IPS DF 6.9 (cell line): Measurements from ENCODE around the gene IPMK.
A peak's percentile ranks its signal among the peaks of the same experiment; 100 is the strongest.
"Not testable (repeated sequence)": the region's sequence is repeated elsewhere in the genome, so short reads cannot be mapped to it uniquely, and the experiment has no call there.

Experiments
- DNase-seq: peaks from one replicate; pipeline ENCODE4 v3.0.0-alpha.2; 2013; ENCODE audit warnings: low read depth, low spot score
- H3K27ac ChIP-seq: one replicate; pipeline ENCODE4 v1.5.1; 2013; ENCODE audit warnings: low read length, control low read depth
- H3K27me3 ChIP-seq: 2 replicates; pipeline ENCODE4 v1.6.1; 2013; ENCODE audit warnings: mild to moderate bottlenecking, low read length; ENCODE audit not compliant: control insufficient read depth, insufficient read depth
- H3K36me3 ChIP-seq: 2 replicates; pipeline ENCODE4 v1.6.1; 2013; ENCODE audit warnings: low read length; ENCODE audit not compliant: control insufficient read depth, insufficient read depth
- H3K4me1 ChIP-seq: 2 replicates; pipeline ENCODE4 v1.6.1; 2013; ENCODE audit warnings: low read length; ENCODE audit not compliant: control insufficient read depth, insufficient read depth
- H3K4me3 ChIP-seq: 2 replicates; pipeline ENCODE4 v1.5.1; 2013; ENCODE audit warnings: mild to moderate bottlenecking, low read length
- H3K9me3 ChIP-seq: 2 replicates; pipeline ENCODE4 v1.6.1; 2013; ENCODE audit warnings: low read length, inconsistent platforms; ENCODE audit not compliant: control insufficient read depth, insufficient read depth
- WGBS: extraction: QIAGEN DNeasy Blood & Tissue Kit; methylation state at CpG from one replicate; pipeline ENCODE4 v1.1.7; 2013; ENCODE audit warnings: mixed read lengths, missing lambda C conversion rate; ENCODE audit not compliant: insufficient read length, insufficient coverage; 5-methylcytosine and 5-hydroxymethylcytosine counted together

The IPMK gene

DNA sequence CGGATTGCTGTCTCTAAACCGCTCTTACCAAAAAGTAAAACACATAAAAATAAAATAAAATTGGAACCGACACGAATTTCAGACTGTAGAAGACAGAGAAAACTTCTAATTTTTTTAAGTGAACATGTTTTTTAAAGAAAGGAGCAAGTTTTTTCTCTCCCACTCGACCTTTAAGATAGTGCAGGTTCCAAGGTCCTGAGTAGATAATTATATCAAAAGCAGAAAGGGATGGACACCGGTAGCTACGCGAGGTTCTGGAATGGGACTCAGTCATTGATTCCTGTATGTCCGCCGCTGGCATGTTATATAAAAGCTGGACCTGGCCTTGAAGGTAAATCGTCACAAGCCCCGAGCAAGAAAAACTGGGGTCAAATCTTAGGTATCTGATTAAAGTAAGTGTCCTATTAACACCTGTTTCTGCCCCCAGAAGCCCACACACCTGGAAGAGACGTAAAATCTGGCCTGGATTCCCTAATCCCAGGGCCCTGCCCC is 806 bp upstream of the IPMK start:
- Histone ChIP-seq H3K36me3 (no peaks in the 10 kb centered on the region), H3K4me1 (no peaks in the 10 kb centered on the region), H3K27me3 (no peaks in the 10 kb centered on the region), H3K4me3 (peak overlapping the region; percentile 92; the same call in 1 of the 2 replicates), H3K9me3 (no peaks in the 10 kb centered on the region), H3K27ac (no peak overlapping the region)
- no CpG with 5 or more reads among the region's 13 CpGs for whole genome bisulfite sequencing
- no peak for DNase-seq

DNA sequence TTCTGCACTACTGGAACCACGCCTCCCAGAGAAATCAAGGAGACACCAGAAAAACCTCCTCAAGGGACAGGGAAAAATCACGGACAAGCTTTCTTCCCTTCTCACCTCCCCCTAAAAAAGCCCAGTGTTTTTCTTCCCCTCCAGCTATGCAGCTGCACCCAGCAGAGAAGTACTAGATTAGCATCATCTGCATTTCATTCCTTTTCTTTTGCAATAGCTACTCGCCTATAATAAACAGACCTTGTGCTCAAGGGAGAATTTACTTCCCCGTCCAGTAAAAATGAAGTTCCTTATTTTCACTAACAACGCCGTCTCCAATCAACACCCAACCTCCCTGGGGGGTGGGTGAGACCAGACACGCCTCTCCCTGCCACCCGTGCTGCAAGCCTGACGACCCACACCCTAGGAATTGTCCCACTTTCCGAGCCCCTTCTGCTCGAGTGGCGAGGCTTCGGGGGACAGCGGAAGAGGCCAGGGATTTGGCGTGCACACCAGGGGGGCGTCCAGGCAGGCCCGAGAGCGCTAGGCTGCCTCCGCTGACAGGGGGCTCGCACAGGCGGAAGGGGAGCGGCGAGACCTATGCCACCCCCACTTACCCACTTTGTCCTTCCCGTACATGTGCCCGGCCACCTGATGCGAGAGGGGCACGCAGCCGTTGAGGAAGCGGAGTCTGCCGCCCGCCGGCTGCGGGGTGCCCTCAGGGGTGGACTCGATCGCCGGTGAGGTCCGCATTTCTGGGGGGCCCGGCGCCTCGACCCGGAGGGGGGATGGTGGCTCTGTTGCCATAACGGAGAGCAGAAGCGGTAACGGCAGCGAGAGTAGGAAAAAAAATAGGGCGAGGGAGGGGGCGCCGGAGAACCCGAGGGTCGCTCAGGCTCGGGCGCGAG is 625 bp downstream of the IPMK start:
- H3K27ac ChIP-seq = no peak overlapping the region
- DNase-seq = no peak

GRCh38 chr10:58266003-58266825 is 1.5 kb downstream of the IPMK start:
- Histone ChIP-seq H3K36me3 (no peaks in the 10 kb centered on the region), H3K4me1 (no peaks in the 10 kb centered on the region), H3K9me3 (no peaks in the 10 kb centered on the region), H3K27me3 (no peaks in the 10 kb centered on the region), H3K4me3 (peak overlapping the region; percentile 92; the same call in 1 of the 2 replicates), H3K27ac (no peak overlapping the region)
- no peak for DNase-seq
- no CpG with 5 or more reads among the region's 14 CpGs for WGBS

More for the DNA sequence above, 625 bp downstream of the IPMK start:
- Histone ChIP-seq H3K4me3 (peak overlapping the region; percentile 92), H3K4me1 (no peaks in the 10 kb centered on the region), H3K36me3 (no peaks in the 10 kb centered on the region), H3K27me3 (no peaks in the 10 kb centered on the region), H3K9me3 (no peaks in the 10 kb centered on the region)
- WGBS = no CpG with 5 or more reads among the region's 53 CpGs

- H3K27ac ChIP-seq = no peak overlapping the region
- H3K36me3 ChIP-seq = no peaks in the 10 kb centered on the region
- H3K9me3 ChIP-seq = no peaks in the 10 kb centered on the region
- H3K27me3 ChIP-seq = no peaks in the 10 kb centered on the region
- DNase-seq = no peak
- no peaks in the 10 kb centered on the region for H3K4me1 ChIP-seq
- no CpG with 5 or more reads among the region's 1 CpG for WGBS
- no peak overlapping the region for H3K4me3 ChIP-seq
These were observed 2.4 kb downstream of the IPMK start for GRCh38 chr10:58265249-58265648.

DNA sequence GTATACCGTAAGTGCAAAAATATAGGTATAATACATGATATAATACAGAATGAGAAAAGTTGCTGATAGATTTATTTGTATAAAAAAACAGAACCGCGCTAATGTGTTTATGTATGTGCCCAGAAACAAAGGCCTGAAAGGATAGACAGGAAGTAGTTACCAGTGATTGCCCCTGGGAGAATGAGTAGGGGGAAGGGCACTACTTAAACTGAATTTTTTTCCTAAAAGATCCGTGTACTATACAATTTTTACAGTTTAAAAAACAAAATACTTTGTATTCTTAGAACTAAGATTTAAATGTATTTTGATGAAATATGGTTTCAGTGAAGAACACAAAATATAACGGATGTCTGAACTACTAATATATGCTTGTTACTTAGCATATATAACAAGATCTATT is 2.9 kb downstream of the IPMK start:
- no peaks in the 10 kb centered on the region for H3K27me3 ChIP-seq
- no peak for DNase-seq
- H3K9me3 ChIP-seq = no peaks in the 10 kb centered on the region
- no peaks in the 10 kb centered on the region for H3K4me1 ChIP-seq
- no peak overlapping the region for H3K4me3 ChIP-seq
- H3K27ac ChIP-seq = no peak overlapping the region
- WGBS = no CpG with 5 or more reads among the region's 5 CpGs
- H3K36me3 ChIP-seq = no peaks in the 10 kb centered on the region

GRCh38 chr10:58262766-58263165 is 4.9 kb downstream of the IPMK start:
- H3K4me1 ChIP-seq = no peaks in the 10 kb centered on the region
- H3K4me3 ChIP-seq = no peak overlapping the region
- no peaks in the 10 kb centered on the region for H3K36me3 ChIP-seq
- no peaks in the 10 kb centered on the region for H3K27me3 ChIP-seq
- no peak for DNase-seq
- H3K27ac ChIP-seq = no peak overlapping the region
- H3K9me3 ChIP-seq = no peaks in the 10 kb centered on the region

GRCh38 chr10:58260334-58260733 is 7.4 kb downstream of the IPMK start:
- no peak for DNase-seq
- H3K9me3 ChIP-seq = peaks cover 1% of the 10 kb centered on the region; the same call in 1 of the 2 replicates
- H3K27ac ChIP-seq = no peak overlapping the region
- no peak overlapping the region for H3K4me3 ChIP-seq
- H3K27me3 ChIP-seq = no peaks in the 10 kb centered on the region
- no peaks in the 10 kb centered on the region for H3K4me1 ChIP-seq
- no peaks in the 10 kb centered on the region; the same call in 1 of the 2 replicates for H3K36me3 ChIP-seq

DNA sequence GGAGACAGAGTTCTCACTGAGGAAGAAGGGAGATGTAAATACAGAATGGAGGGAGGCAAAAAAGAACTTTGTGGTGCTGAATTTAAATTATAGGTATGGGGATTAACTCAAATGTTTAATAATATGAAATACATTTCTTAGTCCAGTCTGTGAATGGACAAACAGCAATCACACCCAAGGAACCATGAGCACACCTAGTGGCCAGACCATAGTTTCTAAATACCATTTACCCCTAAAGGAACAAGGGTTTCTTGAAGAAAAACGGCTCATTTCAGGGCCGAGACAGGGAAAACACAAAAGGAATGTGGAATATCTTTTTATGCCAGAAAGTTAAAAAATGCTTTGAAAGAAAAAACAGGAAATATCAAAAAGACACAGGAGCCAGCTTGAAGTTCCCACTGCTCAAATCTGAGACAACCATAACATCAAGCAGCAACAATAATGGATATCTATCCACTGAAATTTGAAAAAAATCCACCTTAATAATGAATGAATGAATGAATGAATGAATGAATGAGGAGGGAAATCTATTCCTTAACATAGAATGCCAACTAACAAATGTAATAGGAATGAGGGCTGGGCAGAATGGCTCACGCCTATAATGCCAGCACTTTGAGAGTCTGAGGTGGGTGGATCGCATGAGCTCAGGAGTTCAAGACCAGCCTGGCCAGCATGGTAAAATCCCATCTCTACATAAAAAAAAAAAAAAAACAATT is 8.6 kb downstream of the IPMK start:
- DNase-seq = no peak
- no peaks in the 10 kb centered on the region for H3K27me3 ChIP-seq
- H3K4me1 ChIP-seq = no peaks in the 10 kb centered on the region
- no CpG with 5 or more reads among the region's 4 CpGs for WGBS
- H3K4me3 ChIP-seq = no peak overlapping the region
- H3K27ac ChIP-seq = no peak overlapping the region
- peaks cover 1% of the 10 kb centered on the region; the same call in 1 of the 2 replicates for H3K9me3 ChIP-seq
- no peaks in the 10 kb centered on the region; the same call in 1 of the 2 replicates for H3K36me3 ChIP-seq

- H3K4me3 ChIP-seq, H3K9me3 ChIP-seq, H3K36me3 ChIP-seq, H3K27me3 ChIP-seq, H3K27ac ChIP-seq, H3K4me1 ChIP-seq, DNase-seq: not testable (repeated sequence)
- WGBS = no CpG with 5 or more reads among the region's 7 CpGs
These were observed 11.5 kb downstream of the IPMK start for GRCh38 chr10:58256013-58256780.
